Thoracic aorta (tissue), 2 donors: ENCODE measurements around the gene ARNT2. TPM values are rescaled to one million over a fixed set of nuclear protein-coding genes. Genes with fewer than 3 reads are reported as not detected.

Experiments used
- ATAC-seq: fragments of 150-250 bp; one replicate; pipeline ENCODE4 v1.8.0; 2017; ENCODE audit warnings: low read depth; ENCODE audit not compliant: insufficient number of reproducible peaks, low FRiP score
- DNase-seq: peaks from one replicate; pipeline ENCODE4 v3.0.0-alpha.2; 2020; ENCODE audit warnings: low spot score
- H3K27ac ChIP-seq, 2 donors: fragments of 200-600 bp; sonication (generic); 1 replicate in 1 of 2; 2 replicates in 1 of 2; pipeline ENCODE4 v1.5.1; 2016; ENCODE audit warnings: mild to moderate bottlenecking in 2 of 2, moderate library complexity in 2 of 2
- H3K27me3 ChIP-seq: fragments of 200-600 bp; sonication (generic); replicated peaks from 2 replicates; pipeline ENCODE4 v1.6.0; 2016; ENCODE audit warnings: mild to moderate bottlenecking; ENCODE audit not compliant: insufficient read depth
- H3K36me3 ChIP-seq: fragments of 200-600 bp; sonication (generic); one replicate; pipeline ENCODE4 v1.5.1; 2016
- H3K4me1 ChIP-seq, 2 donors: fragments of 200-600 bp; sonication (generic); 1 replicate in 1 of 2; 2 replicates in 1 of 2; pipeline versions ENCODE4 v1.5.1 to v1.6.0; 2016; ENCODE audit warnings: low read depth in 2 of 2, mild to moderate bottlenecking in 1 of 2; ENCODE audit not compliant: control insufficient read depth in 1 of 2
- H3K4me3 ChIP-seq: fragments of 200-600 bp; sonication (generic); 2 replicates; pipeline ENCODE4 v1.5.1; 2016; ENCODE audit warnings: mild to moderate bottlenecking
- H3K9me3 ChIP-seq: fragments of 200-600 bp; sonication (generic); 2 replicates; pipeline ENCODE4 v1.5.1; 2016
- CTCF ChIP-seq: fragments of 200-600 bp; sonication (generic); IDR thresholded peaks from one replicate; pipeline ENCODE4 v1.5.1; 2019; ENCODE audit warnings: antibody characterized with exemption
- total RNA-seq, 2 donors: library from RNA; depleted of rRNA; stranded (reverse); fragments of >200 nt; gene quantifications; one replicate each; pipeline versions ENCODE4 v1.1.0 to v1.2.3, GENCODE V29; 2016

Gene ARNT2
- total RNA-seq, 2 donors from 2014 or later = 5.8 to 22.9 TPM

GRCh38 chr15:80483725-80484161 is 79.6 kb downstream of the ARNT2 start:
- H3K27ac ChIP-seq = no peak overlapping the region
- peaks cover 24 to 55% of the 10 kb centered on the region in 2 donors for H3K4me1 ChIP-seq
- no peak for TF ChIP-seq CTCF

GRCh38 chr15:80484333-80484864 is 80.2 kb downstream of the ARNT2 start:
- Histone ChIP-seq H3K36me3 (no peaks in the 10 kb centered on the region), H3K27ac (no peak overlapping the region), H3K9me3 (no peaks in the 10 kb centered on the region), H3K4me3 (no peak overlapping the region), H3K27me3 (no peaks in the 10 kb centered on the region), H3K4me1 (peaks cover 28 to 61% of the 10 kb centered on the region in 2 donors)
- ATAC-seq (no peak), DNase-seq (no peak)
- no peak for TF ChIP-seq CTCF

More at GRCh38 chr15:80483725-80484161, 79.6 kb downstream of the ARNT2 start:
- no peak for ATAC-seq
- H3K9me3 ChIP-seq = no peaks in the 10 kb centered on the region
- H3K4me3 ChIP-seq = no peak overlapping the region
- H3K36me3 ChIP-seq = no peaks in the 10 kb centered on the region
- DNase-seq = no peak
- H3K27me3 ChIP-seq = no peaks in the 10 kb centered on the region

GRCh38 chr15:80485370-80486164 is 81.4 kb downstream of the ARNT2 start:
- Histone ChIP-seq H3K4me3 (no peak overlapping the region), H3K27ac (no peak overlapping the region), H3K36me3 (no peaks in the 10 kb centered on the region), H3K4me1 (peaks cover 26 to 58% of the 10 kb centered on the region in 2 donors), H3K9me3 (no peaks in the 10 kb centered on the region), H3K27me3 (no peaks in the 10 kb centered on the region)
- no peak for DNase-seq
- no peak for TF ChIP-seq CTCF
- no peak for ATAC-seq

GRCh38 chr15:80487839-80488390 is 83.7 kb downstream of the ARNT2 start:
- Histone ChIP-seq H3K36me3 (no peaks in the 10 kb centered on the region), H3K9me3 (no peaks in the 10 kb centered on the region), H3K27ac (peak overlapping the region in 1 of 2 donors; percentile 69), H3K27me3 (no peaks in the 10 kb centered on the region), H3K4me3 (no peak overlapping the region), H3K4me1 (peaks cover 18 to 43% of the 10 kb centered on the region in 2 donors)
- no peak for TF ChIP-seq CTCF
- ATAC-seq (no peak), DNase-seq (no peak)

- Histone ChIP-seq H3K9me3 (no peaks in the 10 kb centered on the region), H3K4me1 (peaks cover 21 to 45% of the 10 kb centered on the region in 2 donors), H3K27ac (peak overlapping the region; percentile 19 to 69), H3K27me3 (no peaks in the 10 kb centered on the region), H3K4me3 (peak overlapping the region; percentile 17), H3K36me3 (no peaks in the 10 kb centered on the region)
- ATAC-seq = peak; percentile 23
- no peak for TF ChIP-seq CTCF
- DNase-seq = no peak
Observed at GRCh38 chr15:80489030-80489594, 84.9 kb downstream of the ARNT2 start.
